T-helper 2 cell treated with Interferon-gamma antibody and Interleukin-4, amounts not matched to agents 100 ng/mL and 5 ng/mL, for 36 hours (primary cell): ENCODE results near the gene CLECL1. TPM values are rescaled to one million over a fixed set of nuclear protein-coding genes. Genes with fewer than 3 reads are reported as not detected.
"Not testable (repeated sequence)": the region's sequence is repeated elsewhere in the genome, so short reads cannot be mapped to it uniquely, and the experiment has no call there.

Experiments used
- intact Hi-C: fragments of 100-400 bp; cut with micrococcal nuclease; formaldehyde crosslinking; loops from one replicate; pipeline ENCODE4 v1.15.1; 2023
- total RNA-seq: library from RNA; stranded (reverse); gene quantifications from 2 replicates; pipeline ENCODE4 v1.2.3, GENCODE V29; 2022

Gene CLECL1
- total RNA-seq, 1 donor from 2014 or later: 6.5 TPM

GRCh38 chr12:9752145-9752933, 19.4 kb upstream of the CLECL1 start:
- intact Hi-C loops: loop anchor here (5.0 kb wide), 1 partner anchor 195 kb away; no protein-coding TSS in a partner anchor

- intact Hi-C loops: loop anchor here (1.0 to 5.0 kb wide), 2 partner anchors 9 to 196 kb away; partner anchors contain the start of gene CD69
Observed at GRCh38 chr12:9751204-9752144, 18.6 kb upstream of the CLECL1 start.

- intact Hi-C loops: loop anchor here (1.0 to 5.0 kb wide), 5 partner anchors 10 to 390 kb away; partner anchors contain the start of gene CD69
Observed at GRCh38 chr12:9750276-9751203, 17.6 kb upstream of the CLECL1 start.

DNA sequence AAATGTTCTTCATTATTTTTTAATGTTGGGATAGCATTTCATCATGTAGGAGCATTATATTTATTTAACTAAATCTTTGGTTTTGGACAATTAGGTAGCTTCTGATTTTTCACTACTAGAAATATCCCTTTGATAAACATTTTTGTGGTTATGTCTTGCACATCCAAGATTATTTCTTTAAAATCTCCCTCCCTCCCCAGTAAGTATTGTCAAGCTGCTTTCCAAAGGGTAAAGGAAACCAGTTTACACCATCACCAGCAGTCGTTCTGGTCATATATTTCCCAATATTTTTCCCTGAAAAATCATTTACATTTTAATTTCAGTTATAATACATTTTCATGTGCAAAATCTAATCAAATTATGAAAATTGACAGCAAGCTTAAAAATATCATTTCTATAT, 16.7 kb upstream of the CLECL1 start:
- intact Hi-C loops: loop anchor here (1.0 to 5.0 kb wide), 4 partner anchors 49 to 391 kb away; no protein-coding TSS in a partner anchor

GRCh38 chr12:9745199-9745598, 12.3 kb upstream of the CLECL1 start:
- intact Hi-C loops: no loop called here

DNA sequence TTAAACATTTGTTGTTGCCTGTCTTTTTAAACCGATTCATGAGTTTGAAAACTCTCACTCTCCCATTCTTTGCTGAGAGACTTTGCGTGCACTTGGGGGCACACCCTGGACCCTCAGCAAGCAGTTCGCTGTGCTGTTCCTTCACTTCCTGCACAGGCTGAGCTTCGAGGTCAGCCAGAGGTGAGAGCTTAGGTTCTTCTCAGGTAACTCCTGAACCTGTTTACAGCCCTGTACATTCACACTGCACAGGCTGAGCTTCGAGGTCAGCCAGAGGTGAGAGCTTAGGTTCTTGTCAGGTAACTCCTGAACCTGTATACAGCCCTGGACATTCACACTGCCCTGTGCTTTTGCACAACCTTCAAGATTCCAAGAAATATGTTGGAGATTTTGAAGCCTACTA, 9.8 kb upstream of the CLECL1 start:
- intact Hi-C loops: loop anchor here (1.0 to 5.0 kb wide), 5 partner anchors 15 to 127 kb away; partner anchors contain the start of gene CLEC2B

DNA sequence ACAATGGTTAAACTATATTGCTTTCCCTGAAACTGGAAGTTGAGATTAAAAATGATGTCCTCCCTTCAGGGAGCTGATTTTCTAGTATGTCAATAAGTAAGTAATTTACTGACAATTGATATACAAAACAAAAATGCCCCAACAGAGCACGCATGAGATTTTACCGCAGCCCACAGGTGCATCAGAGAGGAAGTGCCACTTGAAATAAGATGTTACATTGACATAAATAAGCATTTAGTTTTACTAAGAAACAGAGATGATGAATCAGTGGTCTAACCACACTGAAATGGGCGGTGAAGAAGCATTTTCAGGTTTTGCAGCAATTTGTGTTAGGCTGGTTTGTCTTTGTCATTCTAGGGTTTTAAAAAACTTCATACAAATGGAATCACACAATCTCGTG, 8.8 kb upstream of the CLECL1 start:
- intact Hi-C loops: loop anchor here (1.0 to 5.0 kb wide), 7 partner anchors 8 to 128 kb away; partner anchors contain the start of genes CLEC2B and CLECL1

DNA sequence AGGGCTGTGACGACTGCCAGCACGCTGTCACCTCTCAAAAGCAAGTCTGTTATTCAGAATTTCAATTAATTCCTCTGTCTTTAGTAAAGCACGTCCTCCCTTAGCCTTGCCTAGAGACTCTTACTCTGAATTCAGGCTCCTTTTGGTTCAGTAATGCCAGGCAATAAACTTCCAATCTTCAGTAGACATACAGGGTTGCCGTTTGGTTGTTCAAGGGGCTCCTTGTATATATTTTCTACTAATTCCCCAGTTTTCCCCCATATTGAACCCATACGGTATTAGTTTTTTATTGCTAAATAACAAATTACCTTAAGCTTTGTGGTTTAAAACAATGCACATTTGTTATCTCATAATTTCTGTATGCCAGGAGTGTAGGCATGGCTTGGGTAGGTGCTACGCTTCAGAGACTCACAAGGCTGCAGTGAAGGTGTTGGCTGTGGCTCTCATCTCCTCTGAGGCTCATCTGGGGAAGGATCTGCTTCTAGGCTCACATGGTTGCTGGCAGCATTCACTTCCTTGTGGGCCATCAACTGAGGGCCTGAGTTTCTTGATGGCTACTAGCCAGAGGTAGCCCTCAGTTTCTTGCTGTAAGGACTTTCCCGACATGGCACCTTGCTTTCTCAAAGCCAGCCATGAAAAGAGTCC, 7.3 kb upstream of the CLECL1 start:
- intact Hi-C loops: loop anchor here (5.0 kb wide), 1 partner anchor 33 kb away; no protein-coding TSS in a partner anchor

DNA sequence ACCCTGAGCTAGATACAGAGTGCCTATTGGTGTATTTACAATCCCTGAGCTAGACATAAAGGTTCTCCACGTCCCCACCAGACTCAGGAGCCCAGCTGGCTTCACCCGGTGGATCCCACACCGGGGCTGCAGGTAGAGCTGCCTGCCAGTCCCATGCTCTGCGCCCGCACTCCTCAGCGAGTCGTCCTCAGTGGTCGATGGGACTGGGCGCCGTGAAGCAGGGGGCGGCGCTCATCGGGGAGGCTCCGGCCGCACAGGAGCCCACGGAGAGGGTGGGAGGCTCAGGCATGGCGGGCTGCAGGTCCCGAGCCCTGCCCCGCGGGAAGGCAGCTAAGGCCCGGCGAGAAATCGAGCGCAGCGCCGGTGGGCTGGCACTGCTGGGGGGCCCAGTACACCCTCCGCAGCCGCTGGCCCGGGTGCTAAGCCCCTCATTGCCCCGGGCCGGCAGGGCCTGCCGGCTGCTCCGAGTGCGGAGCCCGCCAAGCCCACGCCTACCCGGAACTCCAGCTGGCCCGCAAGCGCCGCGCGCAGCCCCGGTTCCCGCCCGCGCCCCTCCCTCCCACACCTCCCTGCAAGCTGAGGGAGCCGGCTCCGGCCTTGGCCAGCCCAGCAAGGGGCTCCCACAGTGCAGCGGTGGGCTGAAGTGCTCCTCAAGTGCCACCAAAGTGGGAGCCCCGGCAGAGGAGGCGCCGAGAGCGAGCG, 6.7 kb upstream of the CLECL1 start:
- intact Hi-C loops: loop anchor here (5.0 kb wide), 1 partner anchor 32 kb away; no protein-coding TSS in a partner anchor

DNA sequence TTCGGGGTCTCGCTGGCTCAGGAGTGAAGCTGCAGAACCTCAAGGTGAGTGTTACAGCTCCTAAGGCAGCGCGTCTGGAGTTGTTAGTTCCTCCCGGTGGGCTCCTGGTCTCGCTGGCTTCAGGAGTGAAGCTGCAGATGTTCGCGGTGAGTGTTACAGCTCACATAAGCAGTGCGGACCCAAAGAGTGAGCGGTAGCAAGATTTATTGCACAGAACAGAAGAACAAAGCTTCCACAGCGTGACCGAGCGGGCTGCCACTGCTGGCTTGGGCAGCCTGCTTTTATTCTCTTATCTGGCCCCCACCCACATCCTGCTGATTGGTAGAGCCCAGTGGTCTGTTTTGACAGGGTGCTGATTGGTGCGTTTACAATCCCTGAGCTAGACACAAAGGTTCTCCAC, 6.0 kb upstream of the CLECL1 start:
- intact Hi-C loops: not testable (repeated sequence)

GRCh38 chr12:9736936-9737705, 4.2 kb upstream of the CLECL1 start:
- intact Hi-C loops: loop anchor here (1.0 kb wide), 1 partner anchor 89 kb away; no protein-coding TSS in a partner anchor

GRCh38 chr12:9735601-9736000, 2.7 kb upstream of the CLECL1 start:
- intact Hi-C loops: no loop called here

- intact Hi-C loops: loop anchor here (2.0 kb wide), 1 partner anchor 61 kb away; no protein-coding TSS in a partner anchor
Observed at GRCh38 chr12:9731797-9732196, 1.1 kb downstream of the CLECL1 start.

- intact Hi-C loops: no loop called here
Observed at GRCh38 chr12:9731393-9731792, 1.5 kb downstream of the CLECL1 start.

DNA sequence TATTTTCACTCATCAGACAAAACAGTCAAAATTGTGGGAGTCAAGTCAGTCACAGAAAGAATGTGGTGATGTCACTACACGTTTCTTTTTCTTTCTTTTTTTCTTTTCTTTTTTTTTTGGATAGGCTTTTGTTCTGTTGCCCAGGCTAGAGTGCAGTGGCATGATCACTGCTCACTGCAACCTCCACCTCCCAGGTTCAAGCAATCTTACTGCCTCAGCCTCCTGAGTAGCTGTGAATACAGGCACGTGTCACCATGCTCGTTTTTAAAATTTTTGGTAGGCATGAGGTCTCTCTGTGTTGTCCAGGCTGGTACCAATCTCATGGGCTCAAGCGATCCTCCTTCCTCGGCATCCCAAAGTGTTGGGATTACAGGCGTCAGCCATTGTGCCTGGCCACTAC, 2.3 kb downstream of the CLECL1 start:
- intact Hi-C loops: no loop called here

- intact Hi-C loops: no loop called here
Observed at GRCh38 chr12:9730011-9730410, 2.9 kb downstream of the CLECL1 start.

DNA sequence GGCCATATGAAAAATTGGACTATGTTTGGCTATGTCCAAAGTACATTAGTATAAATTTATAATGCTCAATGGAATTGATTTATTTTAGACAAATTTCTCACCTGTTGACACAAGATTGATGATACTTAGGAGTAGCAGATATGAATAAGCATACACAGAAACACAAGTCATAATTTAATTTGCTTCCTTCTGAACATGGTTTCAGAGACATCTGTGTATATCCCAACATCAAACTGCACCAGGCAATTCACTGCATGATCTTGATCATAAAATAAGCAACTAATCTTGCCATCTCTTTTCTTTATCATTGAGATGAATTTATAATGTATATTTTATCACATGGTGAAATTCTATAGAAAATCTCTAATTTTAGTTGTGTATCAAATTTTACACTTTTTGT, 3.8 kb downstream of the CLECL1 start:
- intact Hi-C loops: no loop called here

DNA sequence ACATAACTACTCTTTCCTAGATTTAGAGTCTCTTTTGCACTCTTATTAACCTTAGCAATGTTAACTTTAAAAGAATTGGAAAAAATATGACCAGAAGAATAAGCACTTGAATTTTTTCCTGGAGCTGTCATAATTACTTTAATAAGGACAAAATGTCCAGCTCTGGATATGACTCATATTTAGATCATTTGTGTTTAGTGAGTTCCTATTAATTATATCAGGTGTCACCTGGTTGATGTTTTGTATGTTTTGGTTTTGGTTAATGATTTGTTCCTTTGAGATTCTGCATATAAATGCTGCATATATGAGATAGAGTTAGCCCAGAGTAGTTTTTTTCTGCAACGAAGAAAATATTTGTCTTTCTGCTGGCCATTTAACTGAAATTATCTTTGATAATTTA, 5.1 kb downstream of the CLECL1 start:
- intact Hi-C loops: no loop called here
